ENCODE data around the gene EVC2. TPM values are rescaled to one million over a fixed set of nuclear protein-coding genes. Genes with fewer than 3 reads are reported as not detected.

Gene EVC2
- total and polyA plus RNA-seq, 2 of the 4 experiments (the other 2 are of a cell fraction): 2.7 to 5.9 TPM

- Histone ChIP-seq H2BK120ac (ENCODE audit: low read depth, low read length) (no peak overlapping the region), H3K27me3 (ENCODE audit: control insufficient read depth, insufficient read depth, low read length) (no peaks in the 10 kb centered on the region), H4K8ac (ENCODE audit: low read depth in 2 of 2, low read length in 2 of 2) (no peak overlapping the region), H3K79me1 (ENCODE audit: low read depth in 1 of 2, low read length in 2 of 2) (no peaks in the 10 kb centered on the region), H3K4ac (ENCODE audit: low read depth, low read length) (no peak overlapping the region), H2BK20ac (ENCODE audit: low read depth, low read length) (no peak overlapping the region), H3K56ac (ENCODE audit: extremely low read depth, insufficient read depth, low read length) (no peak overlapping the region), H3K23ac (ENCODE audit: low read depth, low read length) (no peak overlapping the region), H3K14ac (replicated peaks; ENCODE audit: low read depth, low read length) (no peak overlapping the region), H3K27ac (ENCODE audit: insufficient read depth, low read length) (no peak overlapping the region), H3K18ac (ENCODE audit: low read depth, low read length) (no peak overlapping the region), H3K9me1 (ENCODE audit: insufficient read depth, low read length) (peaks cover 4% of the 10 kb centered on the region; the same call in 1 of the 2 replicates), H3K9me3 (ENCODE audit: control insufficient read depth, insufficient read depth, low read length) (no peaks in the 10 kb centered on the region), H3K4me3 (ENCODE audit: insufficient read depth, low read depth, low read length) (no peak overlapping the region), H2AK5ac (ENCODE audit: low read depth, low read length) (no peak overlapping the region), H3K4me2 (ENCODE audit: low read depth, low read length) (no peak overlapping the region), H2AK9ac (replicated peaks; ENCODE audit: low read depth, low read length, poor library complexity) (no peak overlapping the region), H2BK15ac (ENCODE audit: low read depth, low read length) (no peak overlapping the region), H3K4me1 (ENCODE audit: control insufficient read depth, insufficient read depth, low read length) (no peaks in the 10 kb centered on the region), H3K9ac (ENCODE audit: low read depth, low read length) (no peak overlapping the region), H2BK5ac (ENCODE audit: low read depth, low read length, poor library complexity, severe bottlenecking) (no peak overlapping the region), H3K36me3 (ENCODE audit: control insufficient read depth, insufficient read depth, low read length) (peaks cover 31% of the 10 kb centered on the region), H4K91ac (ENCODE audit: insufficient read depth, low read depth, low read length) (no peak overlapping the region), H4K20me1 (ENCODE audit: insufficient read depth, low read length) (no peaks in the 10 kb centered on the region), H2AFZ (replicated peaks; ENCODE audit: low read length, poor library complexity) (no peak overlapping the region), H4K5ac (ENCODE audit: low read depth, low read length) (no peak overlapping the region)
- no peak for ATAC-seq (ENCODE audit: low read depth)
- no peak for TF ChIP-seq MAZ (IDR thresholded peaks at IDR 0.05; ENCODE audit: borderline replicate concordance, low read depth, low read length)
- TF ChIP-seq CEBPB (IDR thresholded peaks at IDR 0.05; ENCODE audit: low read depth, low read length): no peak
- no peak for TF ChIP-seq MAFK (IDR thresholded peaks at IDR 0.05; ENCODE audit: low read depth, low read length)
- TF ChIP-seq CTCF (conservative IDR thresholded peaks at IDR 0.05; ENCODE audit: low read depth, low read length): no peak
- intact Hi-C loops (cut with micrococcal nuclease) (no loop called here), in situ Hi-C loops (cut with MboI; ENCODE audit: low sequenced_read_pairs) (no loop called here), dilution Hi-C loops (cut with HindIII; ENCODE audit: low sequenced_read_pairs, unreplicated experiment) (no loop called here)
- CTCF ChIA-PET: no interaction called here
- no TSS peak for BruUV-seq (replicated peaks)
- no CpG with 5 or more reads among the region's 5 CpGs for WGBS, 2 experiments (ENCODE audit: extremely low coverage in 2 of 2, insufficient read length in 1 of 2)
- DNase-seq: no peak
- POLR2A ChIA-PET (ENCODE audit: unreplicated experiment): no interaction called here
Measured at GRCh38 chr4:5572751-5573150, 135.6 kb downstream of the EVC2 start.

Measured in IMR-90 (cell line).